Measurements from ENCODE around the gene COL2A1.

The COL2A1 gene

DNA sequence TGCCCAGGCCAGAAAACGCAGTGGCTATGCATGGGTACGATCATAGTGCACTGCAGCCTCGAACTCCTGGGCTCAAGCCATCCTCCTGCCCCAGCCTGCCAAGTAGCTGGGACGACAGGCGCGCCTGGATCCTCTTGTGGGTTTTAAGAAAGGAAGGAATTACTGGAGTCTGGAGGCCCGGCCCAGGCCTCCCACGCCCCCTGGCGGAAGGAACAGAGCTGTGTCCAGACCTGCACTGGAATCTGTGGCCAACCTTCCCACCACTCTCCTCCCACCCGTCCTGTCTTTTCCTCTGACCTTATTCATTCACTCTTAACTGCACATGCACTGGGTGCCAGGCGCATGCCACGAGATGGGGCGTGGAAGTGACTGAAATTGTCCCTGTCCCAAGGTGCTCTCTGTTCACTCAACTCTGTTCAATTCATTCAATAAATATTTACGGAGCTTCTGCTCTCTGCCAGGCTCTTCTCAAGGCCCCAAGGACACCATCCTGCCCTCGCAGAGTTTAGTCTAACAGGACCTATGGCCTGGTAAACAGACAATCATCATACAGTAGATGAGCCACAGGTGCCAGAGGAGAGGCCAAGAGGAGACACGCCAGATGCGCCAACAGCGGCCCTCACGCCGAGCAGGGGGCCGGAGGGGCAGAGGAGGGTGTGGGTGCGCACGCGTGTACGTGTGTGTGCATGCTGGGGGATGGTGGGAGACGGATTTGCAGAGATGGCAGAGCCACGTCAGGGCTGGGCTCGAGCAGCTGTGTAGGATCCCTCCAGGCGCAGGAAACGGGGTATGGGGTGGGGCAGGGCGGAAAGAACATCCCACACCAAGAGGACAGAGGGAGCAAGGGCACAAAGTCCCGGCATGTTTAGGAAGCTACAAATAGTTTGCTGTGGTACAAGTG lies 54.6 kb downstream of the COL2A1 start:
- Histone ChIP-seq H3K9me3 (ENCODE audit: control insufficient read depth, low read length) (no peaks in the 10 kb centered on the region), H3K27me3 (ENCODE audit: control insufficient read depth, insufficient read depth, low read length, poor library complexity, severe bottlenecking) (no peaks in the 10 kb centered on the region), H3K4me1 (ENCODE audit: control insufficient read depth, insufficient read depth, low read length) (no peaks in the 10 kb centered on the region), H3K36me3 (ENCODE audit: control insufficient read depth, insufficient read depth, low read length) (no peaks in the 10 kb centered on the region), H3K4me3 (ENCODE audit: insufficient read depth, low read depth, low read length) (no peak overlapping the region), H3K27ac (ENCODE audit: insufficient read depth, low read depth, low read length, poor library complexity, severe bottlenecking) (no peak overlapping the region)
- WGBS, 2 experiments, result 64% methylated on average over 32 of the region's 32 CpGs

DNA sequence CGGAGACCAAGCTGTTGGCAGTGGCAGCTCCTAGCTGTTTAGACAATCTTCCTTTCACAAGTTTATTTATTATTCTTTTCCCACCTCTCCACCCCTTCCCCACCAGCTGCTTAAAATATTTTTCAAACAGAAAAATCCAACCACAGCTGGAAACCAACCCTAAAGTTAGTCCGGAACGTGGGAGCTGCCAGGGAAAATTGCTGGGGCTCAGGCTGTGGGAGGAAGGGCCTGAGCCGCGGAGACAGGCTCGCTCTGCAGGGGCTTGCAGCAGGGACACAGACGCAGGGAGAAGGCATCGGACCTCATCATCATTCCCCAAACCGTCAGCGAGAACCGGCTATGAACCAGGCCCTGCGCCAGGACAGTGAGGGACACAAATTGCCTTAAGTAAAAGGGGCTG lies 56.9 kb downstream of the COL2A1 start:
- Histone ChIP-seq H3K4me1 (ENCODE audit: control insufficient read depth, insufficient read depth, low read length) (no peaks in the 10 kb centered on the region), H3K9me3 (ENCODE audit: control insufficient read depth, low read length) (no peaks in the 10 kb centered on the region), H3K4me3 (ENCODE audit: insufficient read depth, low read depth, low read length) (no peak overlapping the region), H3K27me3 (ENCODE audit: control insufficient read depth, insufficient read depth, low read length, poor library complexity, severe bottlenecking) (peaks cover 7% of the 10 kb centered on the region), H3K27ac (ENCODE audit: insufficient read depth, low read depth, low read length, poor library complexity, severe bottlenecking) (no peak overlapping the region), H3K36me3 (ENCODE audit: control insufficient read depth, insufficient read depth, low read length) (no peaks in the 10 kb centered on the region)
- 77 to 79% methylated on average over 12 of the region's 12 CpGs for WGBS, 2 experiments

DNA sequence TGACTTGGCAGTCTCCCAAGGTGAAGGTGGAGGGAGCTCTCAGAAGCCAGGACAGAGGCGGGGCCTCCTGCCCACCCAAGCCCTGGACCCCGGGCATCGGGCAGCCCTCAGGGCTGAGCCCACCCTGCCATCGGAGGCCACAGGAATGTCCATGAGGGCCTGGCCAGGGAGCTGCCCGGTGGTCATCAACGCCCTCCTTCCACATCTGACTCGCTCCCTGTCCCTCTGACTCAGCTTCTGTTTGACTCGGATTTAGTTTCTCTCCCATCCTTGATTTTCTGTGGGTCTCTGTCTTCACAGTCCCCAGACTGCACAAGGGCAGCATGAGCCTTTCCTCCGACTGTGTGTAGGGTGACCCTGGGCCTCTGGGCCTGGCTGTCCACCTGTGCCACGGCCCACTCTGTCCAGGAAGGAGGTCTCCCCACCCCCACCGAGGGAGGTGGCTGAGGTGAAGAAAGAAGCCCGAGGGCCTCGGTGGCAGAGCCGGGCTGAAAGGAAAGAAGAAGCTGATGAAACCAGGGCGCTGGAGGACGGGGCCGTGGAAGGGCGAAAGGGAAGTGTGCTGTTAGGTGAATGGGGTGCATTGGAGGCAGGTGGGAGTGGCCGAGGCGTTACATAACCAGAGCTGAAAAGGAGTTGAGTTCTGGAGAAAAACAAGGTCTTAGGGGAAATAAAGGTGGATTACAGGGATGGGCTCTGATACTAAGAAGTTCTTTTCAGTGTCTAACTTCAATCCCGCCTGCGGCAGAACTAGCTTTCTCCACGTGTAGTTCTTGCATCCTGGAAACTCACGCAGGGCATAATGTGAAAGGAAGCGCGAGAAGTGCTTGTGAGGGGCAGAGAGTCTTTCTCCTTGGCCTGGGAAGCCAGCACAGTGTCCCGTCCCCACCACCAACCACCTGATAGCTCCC lies 57.6 kb downstream of the COL2A1 start:
- Histone ChIP-seq H3K9me3 (ENCODE audit: control insufficient read depth, low read length) (no peaks in the 10 kb centered on the region), H3K27ac (ENCODE audit: insufficient read depth, low read depth, low read length, poor library complexity, severe bottlenecking) (no peak overlapping the region), H3K4me1 (ENCODE audit: control insufficient read depth, insufficient read depth, low read length) (no peaks in the 10 kb centered on the region), H3K36me3 (ENCODE audit: control insufficient read depth, insufficient read depth, low read length) (no peaks in the 10 kb centered on the region), H3K4me3 (ENCODE audit: insufficient read depth, low read depth, low read length) (no peak overlapping the region), H3K27me3 (ENCODE audit: control insufficient read depth, insufficient read depth, low read length, poor library complexity, severe bottlenecking) (peaks cover 14% of the 10 kb centered on the region)
- WGBS, 2 experiments, result 84 to 86% methylated on average over 27 of the region's 27 CpGs

DNA sequence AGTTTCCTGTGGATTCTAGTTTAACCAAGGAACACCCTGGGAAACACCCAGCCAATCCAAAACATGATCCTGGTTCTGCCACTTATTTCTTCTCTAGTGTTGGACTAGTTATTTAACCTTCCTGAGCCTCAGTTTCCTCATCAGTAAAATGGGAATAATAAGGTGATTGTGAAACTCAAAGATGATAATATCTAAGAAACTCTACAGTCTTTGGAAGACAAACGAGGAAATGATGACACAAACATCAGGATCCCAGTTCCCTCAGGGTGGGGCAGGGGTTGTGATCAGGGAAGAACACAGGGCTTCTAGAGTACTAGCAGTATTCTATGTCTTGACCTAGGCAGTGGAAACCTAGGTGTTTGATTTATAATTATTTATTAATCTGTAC lies 58.9 kb downstream of the COL2A1 start:
- H3K4me3 ChIP-seq (ENCODE audit: insufficient read depth, low read depth, low read length), result no peak overlapping the region
- H3K36me3 ChIP-seq (ENCODE audit: control insufficient read depth, insufficient read depth, low read length), result no peaks in the 10 kb centered on the region
- WGBS, 2 experiments, result 94 to 100% methylated on average over 1 of the region's 1 CpG
- no peaks in the 10 kb centered on the region for H3K4me1 ChIP-seq (ENCODE audit: control insufficient read depth, insufficient read depth, low read length)
- peaks cover 27% of the 10 kb centered on the region for H3K27me3 ChIP-seq (ENCODE audit: control insufficient read depth, insufficient read depth, low read length, poor library complexity, severe bottlenecking)
- H3K27ac ChIP-seq (ENCODE audit: insufficient read depth, low read depth, low read length, poor library complexity, severe bottlenecking), result no peak overlapping the region
- H3K9me3 ChIP-seq (ENCODE audit: control insufficient read depth, low read length), result no peaks in the 10 kb centered on the region

DNA sequence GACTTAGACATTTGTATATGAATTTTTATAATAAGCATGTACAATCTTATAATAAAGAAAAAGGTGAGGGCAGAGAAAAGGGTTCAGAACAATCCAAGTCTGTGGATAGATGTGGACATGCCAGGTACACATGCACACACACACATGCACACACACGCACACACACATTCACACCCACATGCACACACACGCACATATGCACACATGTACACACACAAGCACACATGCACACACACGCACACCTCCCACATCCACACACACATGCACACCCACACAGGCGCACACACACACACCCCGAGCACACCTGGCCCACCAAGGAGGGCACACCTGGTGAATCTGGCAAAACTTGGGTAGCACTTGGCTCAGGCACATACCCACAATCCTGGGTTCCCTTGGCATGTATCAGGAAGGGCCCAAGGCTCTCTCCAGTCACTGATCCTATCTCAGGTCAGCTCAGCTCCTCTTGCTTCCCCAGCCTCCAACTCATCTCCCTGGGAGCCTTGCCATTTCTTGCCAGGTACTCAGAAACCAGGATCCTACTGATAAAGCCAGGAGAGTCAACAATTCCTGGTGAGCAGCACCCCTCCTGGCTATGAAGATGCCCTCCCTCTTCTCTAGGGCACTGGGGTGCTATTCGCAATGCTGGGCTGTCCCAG lies 59.5 kb downstream of the COL2A1 start:
- Histone ChIP-seq H3K9me3 (ENCODE audit: control insufficient read depth, low read length) (no peaks in the 10 kb centered on the region), H3K4me3 (ENCODE audit: insufficient read depth, low read depth, low read length) (no peak overlapping the region), H3K27ac (ENCODE audit: insufficient read depth, low read depth, low read length, poor library complexity, severe bottlenecking) (no peak overlapping the region), H3K36me3 (ENCODE audit: control insufficient read depth, insufficient read depth, low read length) (no peaks in the 10 kb centered on the region), H3K27me3 (ENCODE audit: control insufficient read depth, insufficient read depth, low read length, poor library complexity, severe bottlenecking) (peaks cover 28% of the 10 kb centered on the region), H3K4me1 (ENCODE audit: control insufficient read depth, insufficient read depth, low read length) (no peaks in the 10 kb centered on the region)
- 83 to 85% methylated on average over 6 of the region's 6 CpGs for WGBS, 2 experiments

DNA sequence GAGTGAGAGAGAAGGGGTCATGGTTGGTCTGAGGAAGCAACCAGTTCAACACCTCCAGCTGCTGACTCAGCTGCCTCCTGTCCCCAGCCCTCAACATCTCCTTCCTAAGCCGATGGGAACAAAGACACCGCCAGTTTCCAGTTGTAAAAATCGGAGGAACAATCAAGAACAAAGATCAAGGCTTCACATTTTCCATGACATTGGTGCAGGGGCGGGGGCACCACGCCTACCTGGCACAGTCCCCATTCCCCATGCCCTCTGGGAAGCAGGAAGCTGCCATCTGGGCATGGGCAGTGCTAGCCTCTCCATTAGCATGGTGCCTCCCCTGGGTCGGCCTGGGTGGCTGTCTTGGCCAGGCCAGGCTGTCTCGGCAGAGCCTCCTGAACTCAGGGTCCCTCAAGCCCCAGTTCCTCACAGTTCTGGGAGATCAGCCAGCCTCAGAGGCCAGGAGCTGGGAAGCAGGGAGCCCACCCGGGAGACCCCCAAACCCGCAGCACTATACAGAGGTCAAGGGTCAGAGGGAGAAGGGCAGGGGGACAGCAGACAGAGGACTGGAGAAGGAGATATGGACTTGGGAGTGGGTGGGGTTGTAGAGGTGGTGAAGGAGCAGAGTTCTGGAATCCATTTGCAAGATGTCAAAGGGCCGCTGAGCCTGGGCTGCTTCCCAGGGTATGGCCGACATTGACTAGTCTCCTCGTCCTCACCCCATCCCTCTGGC lies 60.5 kb downstream of the COL2A1 start:
- Histone ChIP-seq H3K9me3 (ENCODE audit: control insufficient read depth, low read length) (no peaks in the 10 kb centered on the region), H3K27ac (ENCODE audit: insufficient read depth, low read depth, low read length, poor library complexity, severe bottlenecking) (no peak overlapping the region), H3K27me3 (ENCODE audit: control insufficient read depth, insufficient read depth, low read length, poor library complexity, severe bottlenecking) (peaks cover 28% of the 10 kb centered on the region), H3K4me1 (ENCODE audit: control insufficient read depth, insufficient read depth, low read length) (no peaks in the 10 kb centered on the region), H3K36me3 (ENCODE audit: control insufficient read depth, insufficient read depth, low read length) (no peaks in the 10 kb centered on the region), H3K4me3 (ENCODE audit: insufficient read depth, low read depth, low read length) (no peak overlapping the region)
- WGBS, 2 experiments, result 88 to 90% methylated on average over 12 of the region's 12 CpGs

DNA sequence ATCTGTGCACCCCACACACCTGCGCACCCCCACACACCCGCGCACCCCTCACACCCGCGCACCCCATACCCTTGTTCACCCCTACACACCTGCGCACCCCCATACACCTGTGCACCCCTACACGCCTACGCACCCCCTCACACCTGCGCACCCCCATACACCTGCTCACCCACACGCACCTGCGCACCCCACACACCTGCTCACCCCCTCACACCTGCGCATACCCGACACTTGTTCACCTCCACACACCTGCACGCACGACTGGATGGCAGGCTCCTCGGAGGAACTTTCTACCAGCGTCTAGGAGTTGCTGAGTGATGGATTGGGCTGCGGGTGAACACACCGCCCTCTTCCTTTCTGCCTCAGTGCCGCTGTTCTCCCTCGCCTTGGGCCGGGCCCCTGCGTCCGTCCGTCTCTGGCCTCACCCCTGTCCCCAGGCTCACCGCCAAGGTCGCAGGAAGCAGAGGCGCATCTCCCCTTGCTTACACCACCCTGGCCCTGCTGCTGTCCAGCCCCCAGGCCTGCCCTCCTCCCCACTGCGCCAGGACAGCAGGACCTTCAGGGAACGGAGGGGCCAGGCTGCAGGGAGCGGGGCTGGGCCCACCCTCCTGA lies 61.6 kb downstream of the COL2A1 start:
- Histone ChIP-seq H3K36me3 (ENCODE audit: control insufficient read depth, insufficient read depth, low read length) (no peaks in the 10 kb centered on the region), H3K9me3 (ENCODE audit: control insufficient read depth, low read length) (no peaks in the 10 kb centered on the region), H3K27ac (ENCODE audit: insufficient read depth, low read depth, low read length, poor library complexity, severe bottlenecking) (no peak overlapping the region), H3K4me1 (ENCODE audit: control insufficient read depth, insufficient read depth, low read length) (no peaks in the 10 kb centered on the region), H3K4me3 (ENCODE audit: insufficient read depth, low read depth, low read length) (no peak overlapping the region), H3K27me3 (ENCODE audit: control insufficient read depth, insufficient read depth, low read length, poor library complexity, severe bottlenecking) (peaks cover 28% of the 10 kb centered on the region)
- 79% methylated on average over 30 to 31 of the region's 31 CpGs for WGBS, 2 experiments

DNA sequence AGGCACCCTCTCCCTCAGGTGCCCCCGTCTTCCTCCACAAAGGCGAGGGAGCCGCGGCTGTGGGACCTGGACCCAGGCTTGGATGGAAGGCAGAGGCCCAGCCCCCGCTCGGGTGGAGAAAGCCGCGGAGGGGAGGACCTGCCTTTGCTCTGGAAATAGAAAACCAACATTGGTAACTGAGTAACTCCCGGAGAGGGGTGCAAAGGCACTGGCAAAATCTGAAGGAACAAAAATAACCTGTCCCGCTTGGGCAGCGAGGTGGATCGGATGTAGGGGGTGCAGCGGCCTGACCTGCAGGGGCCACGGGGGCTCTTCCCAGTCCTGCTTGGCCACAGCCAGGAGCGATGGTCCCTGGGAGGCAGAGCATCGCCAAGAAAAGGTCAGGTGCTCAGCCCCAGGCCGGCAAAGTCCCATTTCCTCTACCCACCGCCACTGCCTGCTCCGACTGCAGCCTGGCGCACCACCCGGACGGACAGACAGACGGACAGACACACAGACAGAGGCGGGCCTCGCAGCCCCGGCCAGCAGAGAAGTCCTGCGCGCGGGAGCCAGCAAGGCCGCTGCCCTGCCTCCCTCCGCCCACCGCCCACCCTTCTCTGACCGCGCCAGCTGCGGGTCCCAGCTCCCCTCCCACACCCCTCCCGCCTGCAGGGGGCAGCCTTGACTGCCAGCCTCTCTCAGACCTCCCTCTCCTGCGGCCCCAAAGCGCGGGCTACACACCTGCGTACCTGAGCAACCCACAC lies 62.2 kb downstream of the COL2A1 start:
- WGBS, 2 experiments, result 29% methylated on average over 40 of the region's 40 CpGs
- H3K27ac ChIP-seq (ENCODE audit: insufficient read depth, low read depth, low read length, poor library complexity, severe bottlenecking), result no peak overlapping the region
- H3K36me3 ChIP-seq (ENCODE audit: control insufficient read depth, insufficient read depth, low read length), result no peaks in the 10 kb centered on the region
- H3K9me3 ChIP-seq (ENCODE audit: control insufficient read depth, low read length), result no peaks in the 10 kb centered on the region
- H3K27me3 ChIP-seq (ENCODE audit: control insufficient read depth, insufficient read depth, low read length, poor library complexity, severe bottlenecking), result peaks cover 31% of the 10 kb centered on the region
- no peaks in the 10 kb centered on the region for H3K4me1 ChIP-seq (ENCODE audit: control insufficient read depth, insufficient read depth, low read length)
- no peak overlapping the region for H3K4me3 ChIP-seq (ENCODE audit: insufficient read depth, low read depth, low read length)

DNA sequence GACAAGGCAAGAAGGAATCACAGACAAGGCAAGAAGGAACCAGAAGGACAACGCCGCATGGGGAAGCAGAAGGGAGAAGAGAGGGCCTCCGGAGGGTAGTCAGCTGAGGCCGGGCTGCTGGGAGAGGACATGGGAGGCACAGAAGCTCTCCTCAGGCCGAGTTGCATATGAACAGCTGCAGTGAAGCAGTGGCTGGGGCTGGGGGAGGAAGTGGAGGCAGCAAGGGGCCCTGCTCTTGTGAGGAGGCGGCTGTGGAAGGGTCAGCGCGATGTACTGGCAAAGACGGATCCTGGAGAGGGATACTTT lies 62.8 kb downstream of the COL2A1 start:
- peaks cover 32% of the 10 kb centered on the region for H3K27me3 ChIP-seq (ENCODE audit: control insufficient read depth, insufficient read depth, low read length, poor library complexity, severe bottlenecking)

More for the DNA sequence above, 62.8 kb downstream of the COL2A1 start:
- H3K4me3 ChIP-seq (ENCODE audit: insufficient read depth, low read depth, low read length), result no peak overlapping the region
- no peaks in the 10 kb centered on the region for H3K4me1 ChIP-seq (ENCODE audit: control insufficient read depth, insufficient read depth, low read length)
- H3K27ac ChIP-seq (ENCODE audit: insufficient read depth, low read depth, low read length, poor library complexity, severe bottlenecking), result no peak overlapping the region
- 80 to 81% methylated on average over 9 of the region's 9 CpGs for WGBS, 2 experiments
- H3K9me3 ChIP-seq (ENCODE audit: control insufficient read depth, low read length), result no peaks in the 10 kb centered on the region
- H3K36me3 ChIP-seq (ENCODE audit: control insufficient read depth, insufficient read depth, low read length), result no peaks in the 10 kb centered on the region
